GM19372 (cell line): ENCODE results near the gene SNURF.
"Not testable (repeated sequence)": the region's sequence is repeated elsewhere in the genome, so short reads cannot be mapped to it uniquely, and the experiment has no call there.

Experiments used
- ATAC-seq: cut with Tn5 transposase; IDR thresholded peaks from one replicate; pipeline ENCODE4 v1.9.1; 2021; ENCODE audit warnings: mild to moderate bottlenecking, low read depth, moderate library complexity; ENCODE audit not compliant: unreplicated experiment

The SNURF gene

GRCh38 chr15:24966364-24967103, 11.7 kb downstream of the SNURF start:
- ATAC-seq, result no peak

GRCh38 chr15:24971052-24971451, 16.3 kb downstream of the SNURF start:
- ATAC-seq, result no peak

GRCh38 chr15:24971772-24972171, 17.0 kb downstream of the SNURF start:
- ATAC-seq, result no peak

- ATAC-seq, result not testable (repeated sequence)
Observed at GRCh38 chr15:24972707-24973106, 17.9 kb downstream of the SNURF start.

DNA sequence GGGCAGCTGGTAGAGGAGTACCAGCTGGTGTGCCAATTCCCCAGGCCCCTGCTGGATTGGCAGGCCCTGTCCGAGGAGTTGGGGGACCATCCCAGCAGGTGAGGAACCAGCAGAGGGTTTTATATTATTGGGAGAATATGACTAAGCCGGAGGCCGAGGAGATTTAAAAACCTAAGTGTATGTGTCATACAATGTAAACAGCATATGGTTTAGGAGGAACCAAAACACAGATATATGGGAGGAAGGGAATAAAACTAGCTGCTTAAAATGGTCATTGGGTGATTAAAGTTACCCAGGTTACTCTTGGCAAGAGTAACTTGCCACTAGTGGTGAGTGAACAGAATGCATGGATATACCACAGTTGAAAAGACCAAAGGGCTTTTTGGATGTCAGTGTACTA, 22.1 kb downstream of the SNURF start:
- ATAC-seq, result no peak

- no peak for ATAC-seq
Observed at GRCh38 chr15:24977686-24978085, 22.9 kb downstream of the SNURF start.

GRCh38 chr15:24985224-24985623, 30.4 kb downstream of the SNURF start:
- ATAC-seq, result no peak

GRCh38 chr15:24986653-24987052, 31.9 kb downstream of the SNURF start:
- no peak for ATAC-seq
